ENCODE results near the gene TYSND1. TPM values are rescaled to one million over a fixed set of nuclear protein-coding genes. Genes with fewer than 3 reads are reported as not detected.

Gene TYSND1
- total RNA-seq, 4 donors from 2014 or later: 18.6 to 48.8 (median 21.9) TPM

GRCh38 chr10:70140297-70140696 is 6.2 kb downstream of the TYSND1 start:
- no peak overlapping the region for H3K4me3 ChIP-seq
- no peak for DNase-seq
- in situ Hi-C loops (cut with MboI; ENCODE audit: low pct_ligation_motif_present in 1 of 4, low pct_unique_long_range_greater_than_20kb in 1 of 4, low sequenced_read_pairs in 3 of 4): no loop called here
- H3K9me3 ChIP-seq: no peaks in the 10 kb centered on the region
- H3K36me3 ChIP-seq: no peaks in the 10 kb centered on the region
- WGBS, 2 donors (ENCODE audit: low coverage in 1 of 2): 78 to 88% methylated on average over 4 to 5 of the region's 5 CpGs
- no peak overlapping the region for H3K27ac ChIP-seq
- no peaks in the 10 kb centered on the region for H3K27me3 ChIP-seq
- intact Hi-C loops (cut with DNase I; ENCODE audit: low total_unique reads): no loop called here
- H3K4me1 ChIP-seq: peaks cover 6 to 38% (median 26%) of the 10 kb centered on the region in 4 donors
- no peak for TF ChIP-seq POLR2A (IDR thresholded peaks at IDR 0.05)
- TF ChIP-seq CTCF (IDR thresholded peaks at IDR 0.05): no peak
- no peak for TF ChIP-seq POLR2AphosphoS5 (IDR thresholded peaks at IDR 0.05)
- TF ChIP-seq EP300 (IDR thresholded peaks at IDR 0.05; ENCODE audit: low read depth): no peak

- intact Hi-C loops (cut with DNase I; ENCODE audit: low total_unique reads) (no loop called here), in situ Hi-C loops (cut with MboI; ENCODE audit: low pct_ligation_motif_present in 1 of 4, low pct_unique_long_range_greater_than_20kb in 1 of 4, low sequenced_read_pairs in 3 of 4) (no loop called here)
- no peaks in the 10 kb centered on the region for H3K27me3 ChIP-seq
- DNase-seq: no peak
- H3K36me3 ChIP-seq: no peaks in the 10 kb centered on the region
- peaks cover 4 to 34% (median 23%) of the 10 kb centered on the region in 4 donors for H3K4me1 ChIP-seq
- H3K27ac ChIP-seq: no peak overlapping the region
- no peak for TF ChIP-seq POLR2A (IDR thresholded peaks at IDR 0.05)
- no peak for TF ChIP-seq CTCF (IDR thresholded peaks at IDR 0.05)
- no peak for TF ChIP-seq POLR2AphosphoS5 (IDR thresholded peaks at IDR 0.05)
- TF ChIP-seq EP300 (IDR thresholded peaks at IDR 0.05; ENCODE audit: low read depth): no peak
- WGBS, 2 donors (ENCODE audit: low coverage in 1 of 2): 100% methylated on average over 3 of the region's 6 CpGs; no CpG with 5 or more reads in 1 of the 2 donors
- no peaks in the 10 kb centered on the region for H3K9me3 ChIP-seq
- no peak overlapping the region for H3K4me3 ChIP-seq
These were observed 6.6 kb downstream of the TYSND1 start for GRCh38 chr10:70139997-70140250.

GRCh38 chr10:70139151-70139996 is 7.1 kb downstream of the TYSND1 start:
- peak overlapping the region; percentile 79 to 84 (median 83) for H3K27ac ChIP-seq
- H3K36me3 ChIP-seq: no peaks in the 10 kb centered on the region
- no peak for DNase-seq
- H3K9me3 ChIP-seq: no peaks in the 10 kb centered on the region
- in situ Hi-C loops (cut with MboI; ENCODE audit: low pct_ligation_motif_present in 1 of 4, low pct_unique_long_range_greater_than_20kb in 1 of 4, low sequenced_read_pairs in 3 of 4): no loop called here
- WGBS, 2 donors (ENCODE audit: low coverage in 1 of 2): 87 to 91% methylated on average over 3 to 11 of the region's 11 CpGs
- intact Hi-C loops (cut with DNase I; ENCODE audit: low total_unique reads): no loop called here
- no peaks in the 10 kb centered on the region for H3K27me3 ChIP-seq
- TF ChIP-seq POLR2A (IDR thresholded peaks at IDR 0.05) (no peak), CTCF (IDR thresholded peaks at IDR 0.05) (no peak), EP300 (IDR thresholded peaks at IDR 0.05; ENCODE audit: low read depth) (no peak), POLR2AphosphoS5 (IDR thresholded peaks at IDR 0.05) (no peak)
- H3K4me3 ChIP-seq: no peak overlapping the region
- peaks cover 0 to 29% (median 18%) of the 10 kb centered on the region in 4 donors for H3K4me1 ChIP-seq

- H3K4me1 ChIP-seq: peaks cover 0 to 32% (median 19%) of the 10 kb centered on the region in 4 donors
- intact Hi-C loops (cut with DNase I; ENCODE audit: low total_unique reads) (no loop called here), in situ Hi-C loops (cut with MboI; ENCODE audit: low pct_ligation_motif_present in 1 of 4, low pct_unique_long_range_greater_than_20kb in 1 of 4, low sequenced_read_pairs in 3 of 4) (no loop called here)
- H3K4me3 ChIP-seq: no peak overlapping the region
- DNase-seq: peak; percentile 72
- no peaks in the 10 kb centered on the region for H3K27me3 ChIP-seq
- no peaks in the 10 kb centered on the region for H3K9me3 ChIP-seq
- peak overlapping the region; percentile 79 to 84 (median 83) for H3K27ac ChIP-seq
- WGBS, 2 donors (ENCODE audit: low coverage in 1 of 2): 61 to 85% methylated on average over 4 to 14 of the region's 14 CpGs
- no peaks in the 10 kb centered on the region for H3K36me3 ChIP-seq
- TF ChIP-seq CTCF (IDR thresholded peaks at IDR 0.05) (peak in 1 of 5 experiments; percentile 51), POLR2A (IDR thresholded peaks at IDR 0.05) (peak; percentile 45), POLR2AphosphoS5 (IDR thresholded peaks at IDR 0.05) (no peak)
These were observed 8.3 kb downstream of the TYSND1 start for GRCh38 chr10:70137927-70138883.

Measured in transverse colon (tissue), 4 donors.